Femur (tissue), 1 donor: Measurements from ENCODE around the gene CTXND1.

ENCODE experiments used
- DNase-seq: peaks from one replicate; pipeline ENCODE4 v3.0.0-alpha.2; 2017

The CTXND1 gene

GRCh38 chr15:80208758-80209734 is 43.0 kb downstream of the CTXND1 start:
- no peak for DNase-seq

GRCh38 chr15:80207887-80208286 is 44.1 kb downstream of the CTXND1 start:
- DNase-seq: no peak

GRCh38 chr15:80204231-80204630 is 47.8 kb downstream of the CTXND1 start:
- DNase-seq: no peak

GRCh38 chr15:80203361-80203885 is 48.6 kb downstream of the CTXND1 start:
- DNase-seq: no peak

- no peak for DNase-seq
These were observed 49.2 kb downstream of the CTXND1 start for GRCh38 chr15:80202641-80203360.

- no peak for DNase-seq
These were observed 50.0 kb downstream of the CTXND1 start for GRCh38 chr15:80202016-80202315.

- no peak for DNase-seq
These were observed 50.6 kb downstream of the CTXND1 start for GRCh38 chr15:80201256-80202015.

- no peak for DNase-seq
These were observed 52.1 kb downstream of the CTXND1 start for GRCh38 chr15:80199869-80200268.

- DNase-seq: no peak
These were observed 52.6 kb downstream of the CTXND1 start for GRCh38 chr15:80199366-80199765.

- DNase-seq: no peak
These were observed 57.1 kb downstream of the CTXND1 start for GRCh38 chr15:80194914-80195313.

GRCh38 chr15:80194186-80194585 is 57.8 kb downstream of the CTXND1 start:
- no peak for DNase-seq

GRCh38 chr15:80191897-80192595 is 60.0 kb downstream of the CTXND1 start:
- DNase-seq: no peak

GRCh38 chr15:80191198-80191597 is 60.8 kb downstream of the CTXND1 start:
- no peak for DNase-seq

GRCh38 chr15:80188251-80188650 is 63.8 kb downstream of the CTXND1 start:
- no peak for DNase-seq

- no peak for DNase-seq
These were observed 65.4 kb downstream of the CTXND1 start for GRCh38 chr15:80186597-80186996.

GRCh38 chr15:80186066-80186465 is 65.9 kb downstream of the CTXND1 start:
- DNase-seq: no peak

- no peak for DNase-seq
These were observed 66.9 kb downstream of the CTXND1 start for GRCh38 chr15:80185152-80185551.

GRCh38 chr15:80184554-80184953 is 67.5 kb downstream of the CTXND1 start:
- no peak for DNase-seq

GRCh38 chr15:80183886-80184285 is 68.1 kb downstream of the CTXND1 start:
- DNase-seq: no peak

GRCh38 chr15:80183306-80183705 is 68.7 kb downstream of the CTXND1 start:
- DNase-seq: no peak

- no peak for DNase-seq
These were observed 69.3 kb downstream of the CTXND1 start for GRCh38 chr15:80182611-80183261.

- DNase-seq: no peak
These were observed 71.0 kb downstream of the CTXND1 start for GRCh38 chr15:80180986-80181385.
